Natural killer cell (primary cell): Measurements from ENCODE around the gene ZNF441. TPM values are rescaled to one million over a fixed set of nuclear protein-coding genes. Genes with fewer than 3 reads are reported as not detected.

Experiments used
- ATAC-seq, 3 donors: fragments of 150-1000 bp in 2 of 3; fragments of 200-7000 bp in 1 of 3; cut with Tn5 transposase; 1 replicate in 1 of 3; 2 replicates in 2 of 3; pipeline ENCODE4 v1.10.0; 2021; ENCODE audit warnings: mild to moderate bottlenecking in 2 of 3, moderate library complexity in 2 of 3
- DNase-seq, 2 donors: peaks; one replicate each; pipeline versions ENCODE4 v3.0.0 to v3.0.0-alpha.2; 2013 to 2021; ENCODE audit warnings: mixed read lengths in 1 of 2
- H3K27ac ChIP-seq: one replicate; pipeline ENCODE4 v1.5.1; 2013; ENCODE audit warnings: mild to moderate bottlenecking, low read length
- H3K27me3 ChIP-seq: one replicate; pipeline ENCODE4 v1.6.1; 2013; ENCODE audit warnings: low read length; ENCODE audit not compliant: control insufficient read depth, insufficient read depth
- H3K36me3 ChIP-seq: one replicate; pipeline ENCODE4 v1.6.1; 2013; ENCODE audit warnings: low read length; ENCODE audit not compliant: control insufficient read depth, insufficient read depth
- H3K4me1 ChIP-seq: one replicate; pipeline ENCODE4 v1.6.1; 2013; ENCODE audit warnings: low read length; ENCODE audit not compliant: control insufficient read depth, insufficient read depth
- H3K4me3 ChIP-seq: one replicate; pipeline ENCODE4 v1.5.1; 2013; ENCODE audit warnings: low read length
- H3K9me3 ChIP-seq: one replicate; pipeline ENCODE4 v1.6.1; 2013; ENCODE audit warnings: low read length; ENCODE audit not compliant: control insufficient read depth, insufficient read depth
- H3K27ac Mint-ChIP-seq, 2 donors: one replicate each; pipeline ENCODE4 v1.8.0; 2022; ENCODE audit warnings: mild to moderate bottlenecking in 2 of 2, mixed read lengths in 2 of 2, moderate library complexity in 1 of 2
- H3K27me3 Mint-ChIP-seq, 2 donors: one replicate each; pipeline ENCODE4 v1.8.0; 2022; ENCODE audit warnings: low read depth in 2 of 2, mixed read lengths in 2 of 2
- H3K36me3 Mint-ChIP-seq: one replicate; pipeline ENCODE4 v1.8.0; 2022; ENCODE audit warnings: mixed read lengths
- H3K4me1 Mint-ChIP-seq, 2 donors: one replicate each; pipeline ENCODE4 v1.8.0; 2022; ENCODE audit warnings: mixed read lengths in 2 of 2
- H3K4me3 Mint-ChIP-seq: one replicate; pipeline ENCODE4 v1.8.0; 2022; ENCODE audit warnings: mild to moderate bottlenecking, moderate library complexity, mixed read lengths
- H3K9me3 Mint-ChIP-seq, 2 donors: one replicate each; pipeline ENCODE4 v1.8.0; 2022; ENCODE audit warnings: mixed read lengths in 2 of 2
- WGBS: methylation state at CpG from one replicate; pipeline ENCODE4 v1.1.7; 2013; ENCODE audit warnings: missing lambda C conversion rate; ENCODE audit not compliant: insufficient coverage; 5-methylcytosine and 5-hydroxymethylcytosine counted together
- intact Hi-C: fragments of 100-400 bp; cut with micrococcal nuclease; formaldehyde crosslinking; loops from one replicate; pipeline ENCODE4 v1.14.2; 2022
- total RNA-seq, 4 donors: library from RNA; stranded (reverse); fragments of 120-200 nt in 1 of 4; gene quantifications; one replicate each; pipeline versions ENCODE4 v1.2.3 to v1.2.4, GENCODE V29; 2013 to 2022
- TF ChIP-seq, protein P1 (sequence below): fragments of 200-600 bp; IDR thresholded peaks from one replicate; pipeline ENCODE4 v1.8.0; 2022; ENCODE audit warnings: antibody characterized with exemption

Gene ZNF441
- total RNA-seq: 1 to 10 TPM; 6.5 to 9.6 (median 7.1) TPM
- 33.1 TPM for total RNA-seq (2013)

DNA sequence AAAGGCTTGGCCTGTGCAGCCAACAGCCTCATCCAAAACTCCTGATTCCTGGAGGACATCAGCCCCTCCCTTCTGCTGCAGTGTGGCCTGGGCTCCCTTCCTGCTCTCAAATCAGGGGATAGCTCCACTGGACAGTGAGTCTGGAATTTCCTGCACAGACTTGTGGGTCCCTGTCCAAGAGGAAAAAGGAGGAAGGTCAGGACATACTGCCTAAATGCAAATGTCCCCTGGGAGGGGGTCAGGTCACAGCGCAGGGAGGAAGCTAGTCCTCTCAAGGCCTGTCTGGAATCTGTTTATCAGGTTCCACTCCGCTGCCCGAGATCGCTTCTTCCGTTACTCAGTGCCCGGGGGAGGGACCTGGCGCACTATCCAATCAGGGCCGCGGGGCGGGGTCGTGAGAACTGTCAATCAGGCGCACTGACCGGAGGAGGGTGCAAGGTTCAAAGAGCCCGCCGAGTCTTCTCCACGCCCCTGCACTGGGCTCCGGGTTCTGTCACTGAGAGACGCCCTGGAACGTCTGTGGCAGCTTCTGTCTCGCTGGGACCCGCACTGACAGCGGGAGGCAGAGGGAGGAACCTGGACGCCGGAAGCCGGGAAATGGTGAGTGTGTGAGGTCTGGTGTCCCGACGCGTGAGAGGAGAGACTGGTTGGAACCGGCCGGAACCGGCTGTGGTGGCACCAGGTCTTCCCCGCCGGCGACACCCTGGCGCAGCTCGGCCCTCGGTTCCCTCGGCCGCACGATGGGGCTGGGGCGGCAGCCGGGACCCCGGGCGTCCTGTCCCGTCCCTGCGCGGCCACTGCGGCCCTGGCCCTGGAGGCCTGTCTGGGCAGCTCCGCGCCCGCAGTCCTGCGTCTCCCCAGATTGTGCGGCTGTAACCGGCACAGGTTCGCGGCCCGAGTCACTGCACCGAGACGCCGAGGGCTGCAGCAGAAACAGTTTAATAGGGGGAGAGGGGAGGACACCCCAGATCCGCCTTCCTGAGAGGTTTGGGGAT, at the start of gene ZNF441:
Gene ZNF441, plus strand, starts transcription at position 404 of the 995 bp plus-strand sequence. Its CDS starts 194 bp downstream, at position 598.
- DNase-seq (peak; percentile 89 to 95), ATAC-seq (peak; percentile 92 to 97 (median 96))
- peak within 1 kb of the TSS; percentile 83 for H3K27ac ChIP-seq
- peaks cover 28 to 30% of the 10 kb centered on the region in 2 donors for H3K4me1 Mint-ChIP-seq
- H3K4me3 Mint-ChIP-seq: peak within 1 kb of the TSS; percentile 98
- intact Hi-C loops: loop anchor here (1.0 kb wide), 1 partner anchor 28 kb away; no protein-coding TSS in a partner anchor
- no peaks in the 10 kb centered on the region for H3K27me3 ChIP-seq
- peak within 1 kb of the TSS; percentile 91 to 98 for H3K27ac Mint-ChIP-seq
- peaks cover 0 to 3% of the 10 kb centered on the region in 2 donors for H3K27me3 Mint-ChIP-seq
- H3K36me3 ChIP-seq: no peaks in the 10 kb centered on the region
- H3K36me3 Mint-ChIP-seq: no peaks in the 10 kb centered on the region
- peaks cover 19% of the 10 kb centered on the region for H3K4me1 ChIP-seq
- peak within 1 kb of the TSS; percentile 65 for H3K4me3 ChIP-seq
- H3K9me3 ChIP-seq: peaks cover 4% of the 10 kb centered on the region
- TF ChIP-seq, protein P1, sequence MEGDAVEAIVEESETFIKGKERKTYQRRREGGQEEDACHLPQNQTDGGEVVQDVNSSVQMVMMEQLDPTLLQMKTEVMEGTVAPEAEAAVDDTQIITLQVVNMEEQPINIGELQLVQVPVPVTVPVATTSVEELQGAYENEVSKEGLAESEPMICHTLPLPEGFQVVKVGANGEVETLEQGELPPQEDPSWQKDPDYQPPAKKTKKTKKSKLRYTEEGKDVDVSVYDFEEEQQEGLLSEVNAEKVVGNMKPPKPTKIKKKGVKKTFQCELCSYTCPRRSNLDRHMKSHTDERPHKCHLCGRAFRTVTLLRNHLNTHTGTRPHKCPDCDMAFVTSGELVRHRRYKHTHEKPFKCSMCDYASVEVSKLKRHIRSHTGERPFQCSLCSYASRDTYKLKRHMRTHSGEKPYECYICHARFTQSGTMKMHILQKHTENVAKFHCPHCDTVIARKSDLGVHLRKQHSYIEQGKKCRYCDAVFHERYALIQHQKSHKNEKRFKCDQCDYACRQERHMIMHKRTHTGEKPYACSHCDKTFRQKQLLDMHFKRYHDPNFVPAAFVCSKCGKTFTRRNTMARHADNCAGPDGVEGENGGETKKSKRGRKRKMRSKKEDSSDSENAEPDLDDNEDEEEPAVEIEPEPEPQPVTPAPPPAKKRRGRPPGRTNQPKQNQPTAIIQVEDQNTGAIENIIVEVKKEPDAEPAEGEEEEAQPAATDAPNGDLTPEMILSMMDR: no peak
- WGBS: under 1% methylated on average over 61 of the region's 61 CpGs
- peaks cover 0 to under 1% of the 10 kb centered on the region in 2 donors for H3K9me3 Mint-ChIP-seq

DNA sequence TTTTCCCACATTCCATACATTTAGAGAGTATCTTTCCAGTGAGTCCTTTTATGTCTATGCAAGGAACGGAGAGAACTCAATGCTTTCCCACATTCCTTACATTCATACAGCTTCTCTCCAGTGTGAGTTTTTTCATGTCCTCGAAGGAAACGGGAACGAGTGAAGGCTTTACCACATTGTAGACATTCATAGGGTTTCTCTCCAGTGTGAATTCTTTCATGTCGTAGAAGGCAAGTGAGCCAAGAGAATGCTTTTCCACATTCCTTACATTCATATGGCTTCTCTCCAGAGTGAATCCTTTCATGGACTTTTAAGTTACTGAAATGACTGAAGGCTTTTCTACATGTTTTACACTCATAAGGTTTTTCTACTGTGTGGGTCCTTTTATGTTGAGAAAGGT, 45.1 kb upstream of the ZNF441 start:
- H3K27me3 Mint-ChIP-seq: no peaks in the 10 kb centered on the region
- Histone ChIP-seq H3K4me3 (no peak overlapping the region), H3K36me3 (peaks cover 19% of the 10 kb centered on the region), H3K27me3 (no peaks in the 10 kb centered on the region), H3K9me3 (peaks cover 32% of the 10 kb centered on the region), H3K27ac (no peak overlapping the region), H3K4me1 (no peaks in the 10 kb centered on the region)
- peaks cover 11 to 13% of the 10 kb centered on the region in 2 donors for H3K9me3 Mint-ChIP-seq
- ATAC-seq: no peak
- H3K4me1 Mint-ChIP-seq: no peaks in the 10 kb centered on the region
- 99% methylated on average over 5 of the region's 5 CpGs for WGBS
- intact Hi-C loops: no loop called here
- H3K27ac Mint-ChIP-seq: no peak overlapping the region
- no peak overlapping the region for H3K4me3 Mint-ChIP-seq
- DNase-seq: no peak
- TF ChIP-seq, protein P1: no peak
- H3K36me3 Mint-ChIP-seq: peaks cover 38% of the 10 kb centered on the region

DNA sequence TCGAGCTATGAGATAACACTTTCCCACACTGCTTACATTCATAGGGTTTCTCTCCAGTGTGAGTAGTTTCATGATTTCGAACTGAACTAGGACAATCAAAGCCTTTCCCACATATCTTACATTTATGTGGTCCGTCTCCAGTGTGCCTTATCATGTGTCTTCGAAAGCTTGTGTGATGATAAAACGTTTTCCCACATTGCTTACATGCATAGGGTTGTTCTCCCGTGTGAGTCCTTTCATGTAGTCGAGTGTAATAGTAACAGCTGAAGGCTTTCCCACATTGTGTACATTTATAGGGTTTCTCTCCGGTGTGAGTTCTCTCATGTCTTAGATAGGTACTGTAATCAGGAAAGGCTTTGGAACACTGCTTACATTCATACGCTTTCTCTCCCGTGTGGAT, 44.4 kb upstream of the ZNF441 start:
- no peak for ATAC-seq
- Histone ChIP-seq H3K4me1 (no peaks in the 10 kb centered on the region), H3K4me3 (no peak overlapping the region), H3K27me3 (no peaks in the 10 kb centered on the region), H3K9me3 (peaks cover 34% of the 10 kb centered on the region), H3K27ac (no peak overlapping the region), H3K36me3 (peaks cover 19% of the 10 kb centered on the region)
- 97% methylated on average over 10 of the region's 10 CpGs for WGBS
- Mint-ChIP-seq H3K4me1 (no peaks in the 10 kb centered on the region), H3K27me3 (no peaks in the 10 kb centered on the region), H3K9me3 (peaks cover 11 to 13% of the 10 kb centered on the region in 2 donors), H3K27ac (no peak overlapping the region), H3K4me3 (no peak overlapping the region), H3K36me3 (peaks cover 38% of the 10 kb centered on the region)
- TF ChIP-seq, protein P1: no peak
- DNase-seq: no peak
- intact Hi-C loops: no loop called here
